Smooth muscle cell of trachea (primary cell): ENCODE results near the gene PMF1. TPM values are rescaled to one million over a fixed set of nuclear protein-coding genes. Genes with fewer than 3 reads are reported as not detected.

Source experiments
- total RNA-seq: library from RNA; depleted of rRNA; stranded (reverse); fragments of >200 nt; gene quantifications from 2 replicates; pipeline ENCODE4 v1.2.1, GENCODE V29; 2014

PMF1 gene, protein sequence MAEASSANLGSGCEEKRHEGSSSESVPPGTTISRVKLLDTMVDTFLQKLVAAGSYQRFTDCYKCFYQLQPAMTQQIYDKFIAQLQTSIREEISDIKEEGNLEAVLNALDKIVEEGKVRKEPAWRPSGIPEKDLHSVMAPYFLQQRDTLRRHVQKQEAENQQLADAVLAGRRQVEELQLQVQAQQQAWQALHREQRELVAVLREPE
- total RNA-seq, result 23.8 and 54.4 TPM in 2 replicates

DNA sequence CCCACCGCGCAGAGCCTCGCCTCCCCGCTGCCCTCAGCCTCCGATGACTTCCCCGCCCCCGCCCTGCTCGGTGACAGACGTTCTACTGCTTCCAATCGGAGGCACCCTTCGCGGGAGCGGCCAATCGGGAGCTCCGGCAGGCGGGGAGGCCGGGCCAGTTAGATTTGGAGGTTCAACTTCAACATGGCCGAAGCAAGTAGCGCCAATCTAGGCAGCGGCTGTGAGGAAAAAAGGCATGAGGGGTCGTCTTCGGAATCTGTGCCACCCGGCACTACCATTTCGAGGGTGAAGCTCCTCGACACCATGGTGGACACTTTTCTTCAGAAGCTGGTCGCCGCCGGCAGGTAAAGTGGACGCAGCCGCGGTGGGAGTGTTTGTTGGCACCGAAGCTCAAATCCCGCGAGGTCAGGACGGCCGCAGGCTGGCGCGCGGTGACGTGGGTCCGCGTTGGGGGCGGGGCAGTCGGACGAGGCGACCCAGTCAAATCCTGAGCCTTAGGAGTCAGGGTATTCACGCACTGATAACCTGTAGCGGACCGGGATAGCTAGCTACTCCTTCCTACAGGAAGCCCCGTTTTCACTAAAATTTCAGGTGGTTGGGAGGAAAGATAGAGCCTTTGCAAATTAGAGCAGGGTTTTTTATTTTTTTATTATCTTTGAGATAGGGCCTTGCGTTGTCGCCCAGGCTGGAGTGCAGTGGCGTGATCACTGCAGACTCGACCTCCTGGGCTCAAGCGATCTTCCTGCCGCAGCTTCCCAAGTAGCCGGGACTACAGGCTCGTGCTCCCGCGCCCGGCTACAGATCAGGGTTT is at the start of gene PMF1:
TSS of gene PMF1 (plus strand) at position 175 of the 811 bp plus-strand sequence. CDS start at position 184, 9 bp downstream.

DNA sequence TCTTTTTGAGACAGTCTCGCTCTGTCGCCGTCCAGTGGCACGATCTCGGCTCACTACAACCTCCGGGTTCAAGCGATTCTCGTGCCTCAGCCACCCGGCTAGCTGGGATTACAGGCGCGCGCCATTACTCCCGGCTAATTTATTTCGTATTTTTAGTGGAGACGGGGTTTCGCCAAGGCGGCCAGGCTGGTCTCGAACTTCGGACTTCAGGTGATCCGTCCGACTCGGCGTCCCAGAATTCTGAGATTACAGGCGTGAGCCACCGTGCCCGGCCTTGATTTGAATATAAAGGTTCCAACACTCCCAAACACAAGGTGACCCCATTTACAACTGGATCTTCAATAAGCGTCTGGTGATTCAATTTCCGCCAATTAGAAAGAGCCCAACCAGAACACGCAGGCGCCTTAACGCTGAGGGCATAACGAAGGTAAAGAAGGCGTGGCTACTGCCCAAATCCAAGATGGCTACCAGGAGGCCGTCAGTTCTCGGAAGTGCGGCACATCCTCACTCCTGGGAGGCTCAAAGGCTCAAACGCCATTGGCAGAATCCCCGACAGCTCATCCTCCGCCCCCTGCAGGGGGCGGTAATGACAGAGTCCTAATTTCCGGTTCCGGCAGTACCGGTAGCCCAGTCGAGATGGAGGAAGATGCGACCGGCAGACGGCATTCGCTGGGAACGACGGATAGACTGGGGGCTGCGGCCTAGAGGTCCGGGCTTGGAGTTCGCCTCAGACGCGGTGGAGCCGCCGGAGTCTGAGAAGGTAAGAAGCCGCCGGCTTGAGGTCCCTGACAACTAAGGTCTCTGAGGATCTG is 19.1 kb upstream of the PMF1 start, which contains the start of gene SLC25A44:
TSS of gene SLC25A44 (plus strand) at position 617 of the 812 bp plus-strand sequence. CDS start 5,744 bp downstream, outside the sequence.

DNA sequence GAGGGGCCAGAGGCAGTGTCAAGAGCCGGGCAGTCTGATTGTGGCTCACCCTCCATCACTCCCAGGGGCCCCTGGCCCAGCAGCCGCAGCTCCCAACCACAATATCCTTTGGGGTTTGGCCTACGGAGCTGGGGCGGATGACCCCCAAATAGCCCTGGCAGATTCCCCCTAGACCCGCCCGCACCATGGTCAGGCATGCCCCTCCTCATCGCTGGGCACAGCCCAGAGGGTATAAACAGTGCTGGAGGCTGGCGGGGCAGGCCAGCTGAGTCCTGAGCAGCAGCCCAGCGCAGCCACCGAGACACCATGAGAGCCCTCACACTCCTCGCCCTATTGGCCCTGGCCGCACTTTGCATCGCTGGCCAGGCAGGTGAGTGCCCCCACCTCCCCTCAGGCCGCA is 29.1 kb downstream of the PMF1 start, which contains the start of gene BGLAP:
TSS of gene BGLAP (plus strand) at position 259 of the 400 bp plus-strand sequence. CDS start at position 307, 48 bp downstream.

DNA sequence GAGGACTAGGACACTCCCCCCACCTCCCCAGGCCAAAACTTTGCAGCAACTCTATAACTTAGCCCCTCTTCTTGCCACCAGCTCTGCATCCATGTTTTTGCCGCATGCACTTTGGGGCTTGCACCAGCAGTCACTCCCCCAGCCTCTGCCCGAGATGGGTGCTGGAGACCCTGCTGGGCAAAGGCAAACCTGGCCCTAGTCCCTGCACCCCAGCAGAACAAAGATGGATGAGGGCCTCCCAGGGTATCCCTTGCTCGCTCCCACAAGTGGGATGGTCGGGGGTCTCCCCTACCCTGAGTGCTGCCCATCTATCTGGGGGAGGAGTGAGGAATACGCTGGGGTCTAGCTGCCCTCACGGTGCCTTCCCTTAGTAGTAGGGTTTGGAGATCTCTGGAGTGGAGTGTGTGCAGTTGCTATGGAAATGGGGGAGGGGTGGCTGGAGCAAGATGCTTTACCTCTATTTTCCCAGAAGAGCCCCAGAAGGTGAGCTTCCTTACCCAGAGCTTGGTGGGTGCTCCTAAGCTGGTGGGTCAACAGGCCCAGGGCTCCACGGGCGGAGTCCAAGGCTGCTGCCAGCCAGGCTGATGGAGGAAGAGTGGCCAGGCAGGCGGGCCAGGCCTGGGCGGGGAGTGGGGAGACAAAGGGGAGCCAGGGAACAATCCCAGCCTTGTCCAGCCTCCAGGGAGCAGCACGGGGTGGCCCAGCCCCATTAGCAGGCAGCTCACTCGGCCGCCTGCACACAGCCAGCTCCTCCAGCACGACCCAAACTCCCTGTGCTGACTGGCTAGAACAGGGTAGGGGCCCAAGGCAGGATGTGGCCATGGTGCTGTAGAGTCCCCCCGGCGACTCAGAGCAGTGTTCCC is 34.9 kb downstream of the PMF1 start, which contains the start of gene PAQR6:
TSS of gene PAQR6 (minus strand) at position 597 of the 863 bp plus-strand sequence. CDS start 1,325 bp downstream, outside the sequence.

DNA sequence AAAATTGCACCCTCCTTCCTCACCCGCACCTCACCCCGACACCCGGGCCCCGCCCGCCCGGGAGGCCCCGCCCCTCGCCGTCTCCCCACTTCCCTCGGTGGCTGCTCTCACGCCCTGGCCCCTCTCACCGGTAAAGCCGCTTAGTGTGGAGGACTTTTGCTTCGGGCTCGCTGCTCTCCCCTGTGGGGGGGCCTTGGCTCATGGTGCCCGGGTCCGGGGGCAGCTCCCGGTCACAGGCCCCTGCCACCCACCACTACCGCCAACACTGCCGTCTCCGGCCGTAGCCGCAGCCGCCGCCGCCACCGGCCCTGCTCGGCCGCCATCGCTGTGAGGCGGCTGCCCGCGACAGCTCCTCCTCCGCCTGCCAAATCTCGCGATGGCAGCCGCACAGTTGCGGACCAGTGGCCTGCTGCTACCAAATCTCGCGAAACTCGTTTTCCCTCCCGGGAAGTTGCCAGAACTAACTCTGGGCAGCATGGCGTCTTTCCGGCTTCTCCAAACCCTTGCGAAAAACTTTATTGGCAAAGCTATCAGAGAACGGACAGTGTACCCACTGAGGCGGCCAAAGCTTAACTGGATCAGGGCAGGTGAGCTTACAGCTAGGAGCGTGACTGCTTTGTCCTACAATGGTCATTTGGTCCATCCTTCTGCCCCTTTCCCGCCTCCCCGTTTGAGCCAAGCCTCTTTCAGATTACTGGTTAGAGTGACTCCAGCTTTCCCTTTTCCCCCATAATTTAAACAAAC is 69.8 kb downstream of the PMF1 start, which contains the start of gene SMG5:
TSS of gene SMG5 (minus strand) at position 347 of the 744 bp plus-strand sequence. CDS start at position 202, 145 bp downstream.

DNA sequence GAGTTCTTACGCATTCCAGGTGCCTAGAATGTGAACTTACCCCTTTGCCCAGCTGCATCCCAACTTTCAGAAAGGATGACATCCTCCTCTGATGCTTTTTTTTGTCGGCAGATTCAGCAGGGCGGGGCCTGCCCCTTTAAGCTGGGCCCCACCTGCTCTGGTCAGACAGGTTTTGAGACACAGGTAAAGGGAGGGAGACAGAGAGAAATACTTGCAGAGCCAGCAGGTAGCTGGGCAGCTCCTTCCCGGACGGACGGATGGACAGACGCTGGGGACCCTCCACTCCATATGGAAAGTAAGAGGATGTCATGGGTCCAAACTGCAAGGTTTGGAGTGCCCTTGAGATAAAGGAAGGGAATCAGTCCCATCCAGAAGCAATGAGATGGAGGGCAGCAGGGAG is 71.3 kb downstream of the PMF1 start, which contains the start of gene TMEM79:
TSS of gene TMEM79 (plus strand) at position 214 of the 400 bp plus-strand sequence. CDS start 902 bp downstream, outside the sequence.

Other genes starting within 250 kb of the PMF1 start
- 109 and 173 TPM in 2 replicates for gene ARHGEF2, start 234.5 kb upstream of the PMF1 start, total RNA-seq
- 512 and 711 TPM in 2 replicates for gene SSR2, start 192.1 kb upstream of the PMF1 start, total RNA-seq
- gene UBQLN4, start 159.2 kb upstream of the PMF1 start, total RNA-seq, result 10.9 and 12.9 TPM in 2 replicates
- 49.6 and 72.1 TPM in 2 replicates for gene LAMTOR2, start 158.2 kb upstream of the PMF1 start, total RNA-seq
- gene RAB25, start 151.8 kb upstream of the PMF1 start, total RNA-seq, result not detected in 2 replicates
- gene MEX3A, start 130.5 kb upstream of the PMF1 start, total RNA-seq, result 0.73 and 2.0 TPM in 2 replicates
- 2,363 and 2,796 TPM in 2 replicates for gene LMNA, start 98.3 kb upstream of the PMF1 start, total RNA-seq
- gene SEMA4A, start 59.4 kb upstream of the PMF1 start, total RNA-seq, result 1.7 and 1.8 TPM in 2 replicates
- 7.7 and 8.1 TPM in 2 replicates for gene SLC25A44, start 18.9 kb upstream of the PMF1 start, total RNA-seq
- gene BGLAP, start 29.2 kb downstream of the PMF1 start, total RNA-seq, result 0.83 TPM in 1 of 2 replicates, not detected in the other
- 0.29 and 0.66 TPM in 2 replicates for gene PAQR6, start 35.0 kb downstream of the PMF1 start, total RNA-seq
- 40.3 and 68.3 TPM in 2 replicates for gene SMG5, start 69.8 kb downstream of the PMF1 start, total RNA-seq
- 1.3 and 3.0 TPM in 2 replicates for gene TMEM79, start 71.3 kb downstream of the PMF1 start, total RNA-seq
- gene GLMP, start 82.7 kb downstream of the PMF1 start, total RNA-seq, result 79.4 and 138 TPM in 2 replicates
- not detected in 2 replicates for gene VHLL, start 86.3 kb downstream of the PMF1 start, total RNA-seq
- 486 and 506 TPM in 2 replicates for gene CCT3, start 125.3 kb downstream of the PMF1 start, total RNA-seq
- 0.33 TPM in 1 of 2 replicates, not detected in the other for gene TSACC, start 125.5 kb downstream of the PMF1 start, total RNA-seq
- not detected in 2 replicates for gene RHBG, start 156.2 kb downstream of the PMF1 start, total RNA-seq